ENCODE data around the gene SPATC1L. TPM values are rescaled to one million over a fixed set of nuclear protein-coding genes. Genes with fewer than 3 reads are reported as not detected.
A peak's percentile ranks its signal among the peaks of the same experiment; 100 is the strongest.
"Not testable (repeated sequence)": the region's sequence is repeated elsewhere in the genome, so short reads cannot be mapped to it uniquely, and the experiment has no call there.

The SPATC1L gene
- total RNA-seq, 2 donors from 2014 or later: 7.1 to 8.9 TPM

GRCh38 chr21:46142582-46143473, 41.4 kb downstream of the SPATC1L start:
- ATAC-seq (no peak), DNase-seq (ENCODE audit: low spot score in 2 of 2) (no peak)
- Mint-ChIP-seq H3K9me3 (no peaks in the 10 kb centered on the region), H3K36me3 (peaks cover 0 to 5% of the 10 kb centered on the region in 2 donors), H3K27ac (peak overlapping the region in 1 of 2 donors; percentile 91)

- Mint-ChIP-seq H3K27ac (no peak overlapping the region), H3K9me3 (no peaks in the 10 kb centered on the region), H3K36me3 (peaks cover 0 to 5% of the 10 kb centered on the region in 2 donors)
- DNase-seq (ENCODE audit: low spot score in 2 of 2) (no peak), ATAC-seq (no peak)
These were observed 42.3 kb downstream of the SPATC1L start for GRCh38 chr21:46141767-46142581.

- DNase-seq (ENCODE audit: low spot score in 2 of 2); H3K27ac Mint-ChIP-seq; H3K9me3 Mint-ChIP-seq; ATAC-seq; H3K36me3 Mint-ChIP-seq: not testable (repeated sequence)
These were observed 43.8 kb downstream of the SPATC1L start for GRCh38 chr21:46140352-46141003.

- peaks cover 0 to 5% of the 10 kb centered on the region in 2 donors for H3K36me3 Mint-ChIP-seq
- DNase-seq (ENCODE audit: low spot score in 2 of 2) (no peak), ATAC-seq (no peak)
- H3K27ac Mint-ChIP-seq: no peak overlapping the region
- no peaks in the 10 kb centered on the region for H3K9me3 Mint-ChIP-seq
These were observed 44.6 kb downstream of the SPATC1L start for GRCh38 chr21:46139686-46140085.

- no peaks in the 10 kb centered on the region for H3K9me3 Mint-ChIP-seq
- H3K27ac Mint-ChIP-seq: no peak overlapping the region
- peaks cover 0 to 5% of the 10 kb centered on the region in 2 donors for H3K36me3 Mint-ChIP-seq
- DNase-seq (ENCODE audit: low spot score in 2 of 2): no peak
- ATAC-seq: no peak
These were observed 45.8 kb downstream of the SPATC1L start for GRCh38 chr21:46138383-46138970.

GRCh38 chr21:46137908-46138307, 46.4 kb downstream of the SPATC1L start:
- Mint-ChIP-seq H3K9me3 (no peaks in the 10 kb centered on the region), H3K27ac (no peak overlapping the region), H3K36me3 (peaks cover 0 to 5% of the 10 kb centered on the region in 2 donors)
- no peak for ATAC-seq
- DNase-seq (ENCODE audit: low spot score in 2 of 2): no peak

- ATAC-seq: no peak
- H3K27ac Mint-ChIP-seq: no peak overlapping the region
These were observed 47.4 kb downstream of the SPATC1L start for GRCh38 chr21:46136739-46137349.

GRCh38 chr21:46135782-46136395, 48.4 kb downstream of the SPATC1L start:
- Mint-ChIP-seq H3K36me3 (no peaks in the 10 kb centered on the region), H3K27ac (no peak overlapping the region), H3K9me3 (no peaks in the 10 kb centered on the region)
- no peak for ATAC-seq
- no peak for DNase-seq (ENCODE audit: low spot score in 2 of 2)

More at GRCh38 chr21:46136739-46137349, 47.4 kb downstream of the SPATC1L start:
- DNase-seq (ENCODE audit: low spot score in 2 of 2): no peak
- Mint-ChIP-seq H3K36me3 (no peaks in the 10 kb centered on the region), H3K9me3 (no peaks in the 10 kb centered on the region)

GRCh38 chr21:46131838-46132651, 52.2 kb downstream of the SPATC1L start:
- Mint-ChIP-seq H3K27ac (no peak overlapping the region), H3K9me3 (no peaks in the 10 kb centered on the region), H3K36me3 (no peaks in the 10 kb centered on the region)
- DNase-seq (ENCODE audit: low spot score in 2 of 2) (no peak), ATAC-seq (no peak)

- Mint-ChIP-seq H3K36me3 (no peaks in the 10 kb centered on the region), H3K9me3 (no peaks in the 10 kb centered on the region)
These were observed 52.7 kb downstream of the SPATC1L start for GRCh38 chr21:46131588-46131837.

GRCh38 chr21:46130831-46131587, 53.2 kb downstream of the SPATC1L start:
- Mint-ChIP-seq H3K36me3 (no peaks in the 10 kb centered on the region), H3K27ac (no peak overlapping the region), H3K9me3 (no peaks in the 10 kb centered on the region)
- ATAC-seq: no peak
- DNase-seq (ENCODE audit: low spot score in 2 of 2): no peak

More at GRCh38 chr21:46131588-46131837, 52.7 kb downstream of the SPATC1L start:
- no peak for ATAC-seq
- no peak overlapping the region for H3K27ac Mint-ChIP-seq
- DNase-seq (ENCODE audit: low spot score in 2 of 2): no peak

- DNase-seq (ENCODE audit: low spot score in 2 of 2) (no peak), ATAC-seq (no peak)
- peak overlapping the region in 1 of 2 donors; percentile 60 for H3K27ac Mint-ChIP-seq
- no peaks in the 10 kb centered on the region for H3K9me3 Mint-ChIP-seq
- no peaks in the 10 kb centered on the region for H3K36me3 Mint-ChIP-seq
These were observed 54.2 kb downstream of the SPATC1L start for GRCh38 chr21:46129846-46130651.

- Mint-ChIP-seq H3K27ac (no peak overlapping the region), H3K9me3 (no peaks in the 10 kb centered on the region), H3K36me3 (no peaks in the 10 kb centered on the region)
- ATAC-seq (no peak), DNase-seq (ENCODE audit: low spot score in 2 of 2) (no peak)
These were observed 55.2 kb downstream of the SPATC1L start for GRCh38 chr21:46128933-46129571.
